ENCODE results near the gene OR2J3. TPM values are rescaled to one million over a fixed set of nuclear protein-coding genes. Genes with fewer than 3 reads are reported as not detected.
"Not testable (repeated sequence)": the region's sequence is repeated elsewhere in the genome, so short reads cannot be mapped to it uniquely, and the experiment has no call there.

OR2J3 gene
- total and polyA plus RNA-seq, 2 donors (not counting 3 experiments of a cell fraction or from before 2014, with no cell fraction given), result not detected

DNA sequence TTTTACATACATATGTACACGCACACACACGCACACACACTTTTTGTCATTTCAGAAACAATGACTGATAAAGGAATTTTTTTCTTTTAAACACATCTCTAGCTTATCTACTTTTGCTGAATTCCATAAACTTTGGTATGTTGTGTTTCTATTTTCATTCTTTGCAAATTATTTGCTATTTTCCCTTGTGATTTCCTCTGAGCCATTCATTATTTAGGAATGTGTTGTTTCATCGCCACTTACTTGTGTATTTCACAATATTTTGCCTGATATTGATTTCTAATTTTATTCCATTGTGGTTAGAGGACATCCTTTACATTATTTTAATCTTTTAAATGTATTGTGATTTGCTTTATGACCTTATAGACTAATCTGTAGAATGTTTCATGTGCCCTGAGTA lies 39.2 kb downstream of the OR2J3 start:
- H3K27me3 ChIP-seq (ENCODE audit: control insufficient read depth in 2 of 2, insufficient read depth in 2 of 2, low read length in 2 of 2), result no peaks in the 10 kb centered on the region
- TF ChIP-seq POLR2A (IDR thresholded peaks at IDR 0.05; ENCODE audit: low read depth, low read length) (no peak), MYC (IDR thresholded peaks at IDR 0.05; ENCODE audit: low read depth, low read length) (no peak)
- no peak overlapping the region for H2AFZ ChIP-seq (ENCODE audit: low read depth, low read length)
- H3K4me2 ChIP-seq (ENCODE audit: insufficient read depth, low read length), result no peak overlapping the region
- FAIRE-seq (no peak), DNase-seq (ENCODE audit: low read depth, low spot score) (no peak)
- H3K36me3 ChIP-seq (ENCODE audit: control insufficient read depth in 2 of 2, extremely low read depth in 1 of 2, insufficient read depth in 2 of 2, low read length in 2 of 2), result no peaks in the 10 kb centered on the region
- ChIA-PET CTCF (no interaction called here), POLR2A (no interaction called here)
- no peak overlapping the region for H3K27ac ChIP-seq (ENCODE audit: insufficient read depth, low read depth, low read length)
- dilution Hi-C loops (cut with MboI; ENCODE audit: extremely low pct_ligation_motif_present, low sequenced_read_pairs) (no loop called here), intact Hi-C loops (cut with micrococcal nuclease) (no loop called here)
- H3K4me1 ChIP-seq (ENCODE audit: control insufficient read depth, extremely low read depth, insufficient read depth, low read length), result no peaks in the 10 kb centered on the region
- H3K9me3 ChIP-seq (replicated peaks; ENCODE audit: control insufficient read depth, insufficient read depth, low read length), result no peaks in the 10 kb centered on the region
- no peak overlapping the region for H3K4me3 ChIP-seq (replicated peaks in 1 of 3; ENCODE audit: insufficient read depth in 1 of 3, low read depth in 1 of 3, low read length in 3 of 3)
- H3K9me1 ChIP-seq (replicated peaks; ENCODE audit: control insufficient read depth, extremely low read depth, insufficient read depth, low read length), result no peaks in the 10 kb centered on the region
- BruUV-seq (replicated peaks), result no TSS peak
- H3K79me2 ChIP-seq (ENCODE audit: control insufficient read depth, insufficient read depth, low read length), result no peaks in the 10 kb centered on the region
- H3K9ac ChIP-seq (replicated peaks; ENCODE audit: extremely low read depth, insufficient read depth, low read length), result no peak overlapping the region
- H4K20me1 ChIP-seq (replicated peaks; ENCODE audit: control insufficient read depth, extremely low read depth, insufficient read depth, low read length), result no peaks in the 10 kb centered on the region

- H2AFZ ChIP-seq (ENCODE audit: low read depth, low read length); intact Hi-C loops (cut with micrococcal nuclease); H3K4me1 ChIP-seq (ENCODE audit: control insufficient read depth, extremely low read depth, insufficient read depth, low read length); H3K9me3 ChIP-seq (replicated peaks; ENCODE audit: control insufficient read depth, insufficient read depth, low read length); POLR2A ChIA-PET; H3K9ac ChIP-seq (replicated peaks; ENCODE audit: extremely low read depth, insufficient read depth, low read length); H3K4me2 ChIP-seq (ENCODE audit: insufficient read depth, low read length); H3K27ac ChIP-seq (ENCODE audit: insufficient read depth, low read depth, low read length); dilution Hi-C loops (cut with MboI; ENCODE audit: extremely low pct_ligation_motif_present, low sequenced_read_pairs); DNase-seq (ENCODE audit: low read depth, low spot score); H3K9me1 ChIP-seq (replicated peaks; ENCODE audit: control insufficient read depth, extremely low read depth, insufficient read depth, low read length); H3K79me2 ChIP-seq (ENCODE audit: control insufficient read depth, insufficient read depth, low read length); CTCF ChIA-PET; H3K4me3 ChIP-seq (replicated peaks in 1 of 3; ENCODE audit: insufficient read depth in 1 of 3, low read depth in 1 of 3, low read length in 3 of 3); H4K20me1 ChIP-seq (replicated peaks; ENCODE audit: control insufficient read depth, extremely low read depth, insufficient read depth, low read length); FAIRE-seq; BruUV-seq (replicated peaks); H3K27me3 ChIP-seq (ENCODE audit: control insufficient read depth in 2 of 2, insufficient read depth in 2 of 2, low read length in 2 of 2); H3K36me3 ChIP-seq (ENCODE audit: control insufficient read depth in 2 of 2, extremely low read depth in 1 of 2, insufficient read depth in 2 of 2, low read length in 2 of 2): not testable (repeated sequence)
Measured at GRCh38 chr6:29149444-29149843, 41.6 kb downstream of the OR2J3 start.

- CTCF ChIA-PET, result no interaction called here
- dilution Hi-C loops (cut with MboI; ENCODE audit: extremely low pct_ligation_motif_present, low sequenced_read_pairs) (no loop called here), intact Hi-C loops (cut with micrococcal nuclease) (no loop called here)
- DNase-seq (ENCODE audit: low read depth, low spot score) (no peak), FAIRE-seq (no peak)
- Histone ChIP-seq H3K4me3 (replicated peaks in 1 of 3; ENCODE audit: insufficient read depth in 1 of 3, low read depth in 1 of 3, low read length in 3 of 3) (no peak overlapping the region), H3K9ac (replicated peaks; ENCODE audit: extremely low read depth, insufficient read depth, low read length) (no peak overlapping the region), H3K27me3 (ENCODE audit: control insufficient read depth in 2 of 2, insufficient read depth in 2 of 2, low read length in 2 of 2) (no peaks in the 10 kb centered on the region), H3K79me2 (ENCODE audit: control insufficient read depth, insufficient read depth, low read length) (no peaks in the 10 kb centered on the region), H4K20me1 (replicated peaks; ENCODE audit: control insufficient read depth, extremely low read depth, insufficient read depth, low read length) (no peaks in the 10 kb centered on the region), H3K27ac (ENCODE audit: insufficient read depth, low read depth, low read length) (no peak overlapping the region), H3K9me1 (replicated peaks; ENCODE audit: control insufficient read depth, extremely low read depth, insufficient read depth, low read length) (no peaks in the 10 kb centered on the region), H3K4me1 (ENCODE audit: control insufficient read depth, extremely low read depth, insufficient read depth, low read length) (no peaks in the 10 kb centered on the region), H2AFZ (ENCODE audit: low read depth, low read length) (no peak overlapping the region), H3K36me3 (ENCODE audit: control insufficient read depth in 2 of 2, extremely low read depth in 1 of 2, insufficient read depth in 2 of 2, low read length in 2 of 2) (no peaks in the 10 kb centered on the region), H3K9me3 (replicated peaks; ENCODE audit: control insufficient read depth, insufficient read depth, low read length) (no peaks in the 10 kb centered on the region), H3K4me2 (ENCODE audit: insufficient read depth, low read length) (no peak overlapping the region)
- BruUV-seq (replicated peaks), result no TSS peak
- POLR2A ChIA-PET, result no interaction called here
- no peak for TF ChIP-seq MYC (IDR thresholded peaks at IDR 0.05; ENCODE audit: low read depth, low read length)
- TF ChIP-seq JUN (IDR thresholded peaks at IDR 0.05; ENCODE audit: borderline replicate concordance, insufficient read depth, insufficient read length, low read depth), result no peak
- TF ChIP-seq EZH2 (IDR thresholded peaks at IDR 0.05; ENCODE audit: borderline replicate concordance, low read depth, low read length, severe bottlenecking), result no peak
- TF ChIP-seq POLR2A (IDR thresholded peaks at IDR 0.05; ENCODE audit: low read depth, low read length), result no peak
- TF ChIP-seq POLR2AphosphoS5 (IDR thresholded peaks at IDR 0.05; ENCODE audit: insufficient read depth, low read depth, low read length), result no peak
- TF ChIP-seq, protein P1, sequence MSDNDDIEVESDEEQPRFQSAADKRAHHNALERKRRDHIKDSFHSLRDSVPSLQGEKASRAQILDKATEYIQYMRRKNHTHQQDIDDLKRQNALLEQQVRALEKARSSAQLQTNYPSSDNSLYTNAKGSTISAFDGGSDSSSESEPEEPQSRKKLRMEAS (IDR thresholded peaks at IDR 0.05; ENCODE audit: insufficient read depth, insufficient read length), result no peak
- TF ChIP-seq GATA2 (IDR thresholded peaks at IDR 0.05; ENCODE audit: insufficient read depth, insufficient read length, low read depth, low read length), result no peak
- TF ChIP-seq CTCF (IDR thresholded peaks at IDR 0.05; ENCODE audit: extremely low read depth in 1 of 2, insufficient read depth in 1 of 2, low read depth in 1 of 2, low read length in 2 of 2), result no peak
- TF ChIP-seq FOS (IDR thresholded peaks at IDR 0.05; ENCODE audit: borderline replicate concordance, insufficient read depth, low read length), result no peak
Measured at GRCh38 chr6:29153083-29153482, 45.2 kb downstream of the OR2J3 start.
